ENCODE measurements around the gene FAM118B. TPM values are rescaled to one million over a fixed set of nuclear protein-coding genes. Genes with fewer than 3 reads are reported as not detected.

Gene FAM118B
- total RNA-seq, 1 experiment from 2014 or later = 40.0 TPM

DNA sequence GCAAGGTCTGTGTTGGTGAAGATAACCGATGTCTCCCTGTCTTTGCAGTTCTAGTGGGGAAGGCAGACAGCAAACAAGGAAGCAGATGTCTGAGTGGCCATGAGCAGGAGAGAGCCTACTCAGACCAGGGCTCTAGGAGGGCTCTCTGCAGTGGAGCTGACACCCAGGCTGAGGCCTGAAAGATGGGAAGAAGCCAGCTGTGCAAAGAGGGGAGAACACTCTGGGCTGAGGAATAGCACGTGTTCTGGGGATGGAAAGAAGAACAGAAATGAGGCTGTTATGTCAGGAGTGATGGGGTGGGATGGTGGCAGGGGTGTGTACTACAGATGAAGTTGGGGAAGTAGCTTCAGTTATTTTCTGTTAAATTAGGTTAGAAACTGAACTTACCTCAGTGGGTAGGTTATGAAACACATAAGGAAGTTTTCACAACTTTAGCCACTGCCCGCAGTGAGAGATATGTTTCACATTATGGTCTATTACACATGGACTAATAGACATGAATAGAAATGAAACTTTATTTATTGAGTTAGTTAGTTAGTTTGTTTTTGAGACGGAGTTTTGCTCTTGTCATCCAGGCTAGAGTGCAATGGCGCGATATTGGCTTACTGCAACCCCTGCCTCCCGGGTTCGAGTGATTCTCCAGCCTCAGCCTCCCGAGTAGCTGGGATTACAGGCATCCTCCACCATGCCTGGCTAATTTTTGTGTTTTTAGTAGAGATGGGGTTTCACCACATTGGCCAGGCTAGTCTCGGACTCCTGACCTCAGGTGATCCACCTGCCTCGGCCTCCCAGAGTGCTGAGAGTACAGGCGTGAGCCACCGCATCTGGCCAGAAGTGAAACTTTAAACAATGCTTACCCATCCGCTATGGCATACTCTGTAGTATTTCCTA, 100.1 kb downstream of the FAM118B start:
- no peak overlapping the region for H3K14ac ChIP-seq (ENCODE audit: insufficient read depth, low read length)
- no peak overlapping the region for H2AFZ ChIP-seq (ENCODE audit: low read length)
- H3K56ac ChIP-seq (ENCODE audit: insufficient read length, low read depth, low read length) = no peak overlapping the region
- Mint-ChIP-seq H3K4me1 (peaks cover 0 to 2% of the 10 kb centered on the region in 2 experiments; a peak in 1 of 4 replicates), H3K4me3 (no peak overlapping the region; a peak in 2 of 5 replicates), H3K27me3 (ENCODE audit: low read depth) (no peaks in the 10 kb centered on the region; the same call in 1 of the 2 replicates), H3K36me3 (ENCODE audit: insufficient read depth in 1 of 3, low read depth in 3 of 3) (peaks cover 16 to 47% (median 37%) of the 10 kb centered on the region in 3 experiments; a peak in 6 of 7 replicates), H3K27ac (no peak overlapping the region; a peak in 1 of 7 replicates), H3K9me3 (no peaks in the 10 kb centered on the region)
- H2BK120ac ChIP-seq (ENCODE audit: low read depth, low read length, poor library complexity, severe bottlenecking) = no peak overlapping the region
- no peak for TF ChIP-seq CTCF (conservative IDR thresholded peaks at IDR 0.05)
- H2BK20ac ChIP-seq (ENCODE audit: low read depth, low read length, poor library complexity, severe bottlenecking) = no peak overlapping the region
- no peak overlapping the region for H2AK5ac ChIP-seq (ENCODE audit: insufficient read length, low read length)
- no peaks in the 10 kb centered on the region for H3K4me1 ChIP-seq (ENCODE audit: insufficient read depth, low read length)
- H3T11ph ChIP-seq (ENCODE audit: low read length) = no peak overlapping the region
- H4K20me1 ChIP-seq (ENCODE audit: control insufficient read depth, insufficient read depth, insufficient read length) = no peaks in the 10 kb centered on the region
- H3K23me2 ChIP-seq (ENCODE audit: insufficient read length, low read depth, low read length, poor library complexity, severe bottlenecking) = no peaks in the 10 kb centered on the region
- H2BK15ac ChIP-seq (ENCODE audit: low read depth, low read length) = no peak overlapping the region
- no peaks in the 10 kb centered on the region for H3K79me1 ChIP-seq (ENCODE audit: insufficient read depth, low read depth, low read length, poor library complexity, severe bottlenecking)
- H2BK12ac ChIP-seq (ENCODE audit: insufficient read length, low read depth, low read length) = no peak overlapping the region
- H3K9ac ChIP-seq (ENCODE audit: extremely low read depth, insufficient read length, low read length) = no peak overlapping the region
- no peak overlapping the region for H3K4me2 ChIP-seq (ENCODE audit: insufficient read depth, insufficient read length, low read length)
- H3K27me3 ChIP-seq (ENCODE audit: insufficient read depth, low read length) = no peaks in the 10 kb centered on the region
- no peak overlapping the region for H3K27ac ChIP-seq (ENCODE audit: insufficient read length, low read depth, low read length)
- no peak overlapping the region for H4K8ac ChIP-seq (replicated peaks; ENCODE audit: insufficient read length, low read depth, low read length)
- no peak overlapping the region for H3K4ac ChIP-seq (ENCODE audit: low read depth, low read length)
- no peak overlapping the region for H4K5ac ChIP-seq (ENCODE audit: insufficient read length, low read depth, low read length)
- WGBS (ENCODE audit: extremely low coverage, insufficient read length, low lambda C conversion rate) = no CpG with 5 or more reads among the region's 14 CpGs
- no peak for DNase-seq
- no peaks in the 10 kb centered on the region for H3K9me3 ChIP-seq (ENCODE audit: control insufficient read depth, low read depth, low read length)
- H3K23ac ChIP-seq (ENCODE audit: insufficient read length, low read depth, low read length) = no peak overlapping the region
- no peaks in the 10 kb centered on the region for H3K79me2 ChIP-seq (ENCODE audit: insufficient read depth, low read length)
- H3K18ac ChIP-seq (ENCODE audit: insufficient read length, low read depth, low read length) = no peak overlapping the region
- no peak overlapping the region for H2BK5ac ChIP-seq (ENCODE audit: insufficient read length, low read length)
- no peak overlapping the region for H4K91ac ChIP-seq (ENCODE audit: insufficient read length, low read depth, low read length)

Other genes with a start within 250 kb of the FAM118B start
- gene CDON, start 148.9 kb upstream of the FAM118B start, total RNA-seq (2021) = 16.0 and 17.2 TPM in 2 replicates
- gene RPUSD4, start 132 bp upstream of the FAM118B start, total RNA-seq (2021) = 42.9 and 43.1 TPM in 2 replicates
- gene SRPRA, start 57.1 kb downstream of the FAM118B start, total RNA-seq (2021) = 63.7 and 64.3 TPM in 2 replicates
- gene FOXRED1, start 57.4 kb downstream of the FAM118B start, total RNA-seq (2021) = 60.1 and 67.5 TPM in 2 replicates
- 7.0 and 7.3 TPM in 2 replicates for gene TIRAP, start 71.3 kb downstream of the FAM118B start, total RNA-seq (2021)
- gene DCPS, start 92.3 kb downstream of the FAM118B start, total RNA-seq (2021) = 24.4 and 27.7 TPM in 2 replicates
- gene ST3GAL4, start 143.9 kb downstream of the FAM118B start, total RNA-seq (2021) = 12.2 and 13.6 TPM in 2 replicates